Dendritic cell treated with granulocyte-macrophage colony-stimulating factor and Interleukin-4, amounts not matched to agents 40 ng/mL and 50 ng/mL, for 4 days (primary cell): ENCODE results near the gene ZNF236.

Experiments used
- H3K27ac Mint-ChIP-seq: one replicate; pipeline ENCODE4 v1.8.0; 2022; ENCODE audit warnings: mild to moderate bottlenecking, mixed read lengths
- H3K27me3 Mint-ChIP-seq: one replicate; pipeline ENCODE4 v1.8.0; 2022; ENCODE audit warnings: mild to moderate bottlenecking, mixed read lengths
- H3K36me3 Mint-ChIP-seq: one replicate; pipeline ENCODE4 v1.8.0; 2022; ENCODE audit warnings: low read depth, mixed read lengths
- H3K4me1 Mint-ChIP-seq: one replicate; pipeline ENCODE4 v1.8.0; 2022; ENCODE audit warnings: low read depth, mixed read lengths
- H3K4me3 Mint-ChIP-seq: one replicate; pipeline ENCODE4 v1.8.0; 2022; ENCODE audit warnings: mild to moderate bottlenecking, moderate library complexity, mixed read lengths
- H3K9me3 Mint-ChIP-seq: one replicate; pipeline ENCODE4 v1.8.0; 2022; ENCODE audit warnings: mixed read lengths
- intact Hi-C: fragments of 100-400 bp; cut with micrococcal nuclease; formaldehyde crosslinking; loops from one replicate; pipeline ENCODE4 v1.15.0; 2022

Gene ZNF236

DNA sequence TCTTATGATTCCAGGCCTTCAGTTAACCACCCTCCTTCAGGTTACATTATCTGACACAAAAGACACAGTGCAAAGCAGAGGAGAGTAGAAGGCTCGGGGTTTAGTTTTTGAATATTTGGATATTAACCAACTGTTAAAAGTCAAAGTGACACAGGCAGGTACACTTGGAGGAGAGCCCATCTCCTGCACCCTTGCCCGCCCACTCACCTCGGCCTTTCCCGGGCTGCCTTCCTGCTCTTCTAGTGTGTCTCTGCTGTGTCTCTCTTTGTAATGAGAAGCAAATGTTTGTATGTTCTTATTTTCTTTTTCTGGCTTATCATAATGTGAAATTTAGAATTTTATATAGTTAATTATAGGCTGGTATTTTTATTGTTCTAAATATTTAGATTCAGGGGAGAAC lies 35.1 kb downstream of the ZNF236 start:
- Mint-ChIP-seq H3K4me1 (no peaks in the 10 kb centered on the region), H3K27me3 (no peaks in the 10 kb centered on the region), H3K27ac (no peak overlapping the region), H3K9me3 (no peaks in the 10 kb centered on the region), H3K4me3 (no peak overlapping the region), H3K36me3 (peaks cover 64% of the 10 kb centered on the region)
- intact Hi-C loops, result loop anchor here (10.0 kb wide), 1 partner anchor 53 kb away; no protein-coding TSS in a partner anchor

- H3K27ac Mint-ChIP-seq, result no peak overlapping the region
- no peaks in the 10 kb centered on the region for H3K4me1 Mint-ChIP-seq
- H3K36me3 Mint-ChIP-seq, result peaks cover 74% of the 10 kb centered on the region
- intact Hi-C loops, result loop anchor here (10.0 kb wide), 1 partner anchor 55 kb away; no protein-coding TSS in a partner anchor
- H3K9me3 Mint-ChIP-seq, result no peaks in the 10 kb centered on the region
- no peaks in the 10 kb centered on the region for H3K27me3 Mint-ChIP-seq
- no peak overlapping the region for H3K4me3 Mint-ChIP-seq
Observed at GRCh38 chr18:76859474-76860339, 37.4 kb downstream of the ZNF236 start.

DNA sequence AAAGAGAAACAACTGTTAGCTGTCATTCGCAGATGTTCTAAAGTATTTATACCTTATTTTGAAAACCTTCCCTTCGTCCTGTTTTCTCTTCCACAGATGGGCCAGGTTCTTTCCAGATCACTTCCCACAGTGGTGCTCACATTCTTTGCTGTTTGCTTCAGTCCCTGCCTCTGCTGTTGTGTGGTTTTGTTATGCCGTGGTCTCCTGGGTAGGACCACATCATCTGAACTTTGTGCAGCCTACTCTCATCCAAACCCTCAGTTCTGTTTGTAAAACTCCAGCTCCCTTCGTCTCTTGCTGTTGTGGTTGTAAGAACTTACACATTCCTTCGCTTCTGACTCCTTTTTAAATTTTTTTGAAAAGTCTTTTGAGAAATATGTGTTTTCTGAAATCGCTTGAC lies 38.1 kb downstream of the ZNF236 start:
- Mint-ChIP-seq H3K27me3 (no peaks in the 10 kb centered on the region), H3K4me3 (no peak overlapping the region), H3K27ac (no peak overlapping the region), H3K9me3 (no peaks in the 10 kb centered on the region), H3K36me3 (peaks cover 81% of the 10 kb centered on the region), H3K4me1 (no peaks in the 10 kb centered on the region)
- intact Hi-C loops, result no loop called here

DNA sequence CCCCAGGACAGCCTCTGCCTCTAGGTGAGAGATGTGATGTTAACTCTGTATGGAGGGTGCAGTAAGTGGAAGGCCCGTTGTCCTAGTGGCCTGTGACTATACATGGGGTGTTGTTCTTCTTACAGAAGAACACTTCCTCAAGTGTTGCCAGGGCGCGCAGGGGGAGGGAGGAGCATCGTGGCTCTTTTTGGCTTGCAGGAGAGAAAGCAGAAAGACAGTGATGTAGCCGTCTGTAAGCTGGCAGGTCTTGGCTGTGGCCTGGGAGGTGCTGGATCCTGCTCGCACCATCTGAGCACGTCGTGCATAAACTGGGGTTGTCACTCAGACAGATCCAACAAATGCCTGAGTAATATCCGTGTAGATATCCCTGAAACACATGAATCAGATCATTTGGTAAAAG lies 44.3 kb downstream of the ZNF236 start:
- no peaks in the 10 kb centered on the region for H3K4me1 Mint-ChIP-seq
- H3K9me3 Mint-ChIP-seq, result no peaks in the 10 kb centered on the region

GRCh38 chr18:76873311-76873710 lies 51.0 kb downstream of the ZNF236 start:
- no peak overlapping the region for H3K4me3 Mint-ChIP-seq
- no peaks in the 10 kb centered on the region for H3K9me3 Mint-ChIP-seq
- H3K27me3 Mint-ChIP-seq, result no peaks in the 10 kb centered on the region
- intact Hi-C loops, result no loop called here
- H3K4me1 Mint-ChIP-seq, result no peaks in the 10 kb centered on the region
- no peak overlapping the region for H3K27ac Mint-ChIP-seq
- peaks cover 60% of the 10 kb centered on the region for H3K36me3 Mint-ChIP-seq

More for the DNA sequence above, 44.3 kb downstream of the ZNF236 start:
- H3K36me3 Mint-ChIP-seq, result peaks cover 74% of the 10 kb centered on the region
- intact Hi-C loops, result no loop called here
- no peak overlapping the region for H3K4me3 Mint-ChIP-seq
- no peak overlapping the region for H3K27ac Mint-ChIP-seq
- no peaks in the 10 kb centered on the region for H3K27me3 Mint-ChIP-seq

GRCh38 chr18:76873713-76874112 lies 51.4 kb downstream of the ZNF236 start:
- no peaks in the 10 kb centered on the region for H3K9me3 Mint-ChIP-seq
- H3K4me3 Mint-ChIP-seq, result no peak overlapping the region
- intact Hi-C loops, result no loop called here
- no peak overlapping the region for H3K27ac Mint-ChIP-seq
- no peaks in the 10 kb centered on the region for H3K4me1 Mint-ChIP-seq
- peaks cover 56% of the 10 kb centered on the region for H3K36me3 Mint-ChIP-seq
- no peaks in the 10 kb centered on the region for H3K27me3 Mint-ChIP-seq

DNA sequence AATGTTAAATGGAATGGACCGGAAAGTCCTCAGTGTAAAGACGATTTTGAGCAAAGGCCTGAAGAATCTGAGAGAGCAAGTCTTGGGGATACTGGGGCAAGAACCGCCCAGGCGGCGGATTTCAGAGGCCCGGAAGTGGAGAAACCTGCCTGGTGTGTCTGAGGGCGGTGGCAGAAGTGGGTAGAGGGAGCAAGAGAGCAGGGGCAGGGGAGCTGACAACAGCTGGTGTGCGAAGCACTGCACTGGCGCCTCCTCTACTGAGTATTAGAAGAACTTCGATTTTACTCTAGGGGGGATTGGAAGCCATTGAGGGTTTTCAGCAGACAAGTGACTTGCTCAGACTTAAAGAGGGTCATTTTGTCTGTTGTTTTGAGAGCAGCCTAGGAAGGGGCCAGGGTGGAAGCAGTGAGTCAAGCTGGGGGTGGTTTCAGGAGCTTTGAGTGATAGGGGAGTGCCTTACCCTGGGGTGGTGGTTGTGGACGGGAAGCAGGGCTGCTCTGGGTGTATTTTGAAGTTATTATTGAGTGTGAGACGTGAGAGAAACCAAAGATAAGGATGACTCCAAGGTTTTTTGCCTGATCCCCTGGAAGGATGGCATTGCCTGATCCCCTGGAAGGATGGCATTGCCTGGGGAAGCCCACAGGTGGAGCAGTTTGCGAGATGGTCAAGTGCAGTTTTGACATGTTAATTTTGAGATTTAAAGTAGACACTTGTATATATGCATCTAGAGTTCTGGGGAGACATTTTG lies 52.5 kb downstream of the ZNF236 start:
- Mint-ChIP-seq H3K36me3 (peaks cover 57% of the 10 kb centered on the region), H3K27me3 (no peaks in the 10 kb centered on the region), H3K9me3 (no peaks in the 10 kb centered on the region), H3K4me3 (no peak overlapping the region), H3K27ac (no peak overlapping the region), H3K4me1 (no peaks in the 10 kb centered on the region)
- intact Hi-C loops, result loop anchor here (5.0 kb wide), 1 partner anchor 777 kb away; no protein-coding TSS in a partner anchor

DNA sequence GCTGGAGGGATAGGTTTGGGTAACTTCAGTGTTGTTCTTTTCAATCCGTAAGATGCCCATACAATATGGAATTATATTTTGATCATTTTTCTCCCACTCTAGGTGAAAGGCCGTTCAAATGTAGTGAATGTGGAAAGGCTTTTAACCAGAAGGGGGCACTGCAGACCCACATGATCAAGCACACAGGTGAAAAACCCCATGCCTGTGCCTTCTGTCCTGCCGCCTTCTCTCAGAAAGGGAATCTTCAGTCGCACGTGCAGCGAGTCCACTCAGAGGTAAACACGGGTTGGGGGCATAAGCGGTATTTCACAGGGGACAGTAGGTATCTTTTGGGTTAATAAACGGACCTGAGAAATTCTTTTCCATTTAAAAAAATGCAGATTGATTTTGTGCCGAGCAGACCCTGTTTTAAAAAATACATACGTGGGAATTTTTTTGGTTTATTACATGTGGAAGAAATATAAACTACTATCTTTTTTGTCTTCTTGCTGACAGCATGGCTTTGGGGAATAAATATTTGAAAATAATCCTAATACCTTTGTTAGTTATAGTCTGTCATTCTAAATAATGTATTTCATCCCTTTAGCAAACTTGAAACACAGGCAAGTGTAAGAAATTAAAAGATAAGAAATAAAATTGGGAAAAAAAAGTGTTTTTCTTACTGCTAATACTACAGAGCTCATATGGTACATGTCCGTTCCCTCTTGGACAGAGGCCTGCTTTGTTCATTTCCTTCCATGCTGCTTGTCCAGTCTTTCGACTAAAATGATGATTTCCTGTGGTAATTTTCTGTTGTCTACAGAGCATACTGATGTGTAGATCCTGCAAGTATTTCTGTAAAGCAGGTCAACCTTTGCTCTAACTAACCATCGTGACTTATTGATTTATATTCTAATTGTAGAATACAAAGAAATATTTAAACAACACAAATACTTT lies 53.3 kb downstream of the ZNF236 start:
- Mint-ChIP-seq H3K27me3 (no peaks in the 10 kb centered on the region), H3K27ac (no peak overlapping the region), H3K36me3 (peaks cover 57% of the 10 kb centered on the region), H3K4me1 (no peaks in the 10 kb centered on the region), H3K9me3 (no peaks in the 10 kb centered on the region), H3K4me3 (no peak overlapping the region)
- intact Hi-C loops, result loop anchor here (5.0 kb wide), 1 partner anchor 777 kb away; no protein-coding TSS in a partner anchor

DNA sequence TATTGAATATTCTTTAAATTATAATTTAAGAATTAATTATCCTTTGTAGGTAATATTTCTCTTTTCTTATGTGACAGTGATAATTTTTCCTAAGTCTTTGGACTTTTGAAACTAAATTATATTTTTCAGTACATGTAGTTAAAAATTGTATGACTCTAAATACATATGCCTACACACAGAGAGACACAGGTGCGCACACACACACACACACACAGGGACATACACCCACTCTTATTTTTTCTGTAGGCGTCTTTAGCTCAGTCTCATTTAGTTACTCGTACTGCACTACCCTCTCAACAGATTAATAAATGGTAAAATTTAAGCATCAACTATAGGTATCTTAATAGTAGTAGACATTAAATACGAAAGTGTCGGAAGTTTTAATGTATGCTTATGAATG lies 56.1 kb downstream of the ZNF236 start:
- intact Hi-C loops, result loop anchor here (5.0 kb wide), 1 partner anchor 774 kb away; no protein-coding TSS in a partner anchor
- Mint-ChIP-seq H3K4me1 (no peaks in the 10 kb centered on the region), H3K27me3 (no peaks in the 10 kb centered on the region), H3K4me3 (no peak overlapping the region), H3K27ac (no peak overlapping the region), H3K36me3 (peaks cover 73% of the 10 kb centered on the region), H3K9me3 (no peaks in the 10 kb centered on the region)

DNA sequence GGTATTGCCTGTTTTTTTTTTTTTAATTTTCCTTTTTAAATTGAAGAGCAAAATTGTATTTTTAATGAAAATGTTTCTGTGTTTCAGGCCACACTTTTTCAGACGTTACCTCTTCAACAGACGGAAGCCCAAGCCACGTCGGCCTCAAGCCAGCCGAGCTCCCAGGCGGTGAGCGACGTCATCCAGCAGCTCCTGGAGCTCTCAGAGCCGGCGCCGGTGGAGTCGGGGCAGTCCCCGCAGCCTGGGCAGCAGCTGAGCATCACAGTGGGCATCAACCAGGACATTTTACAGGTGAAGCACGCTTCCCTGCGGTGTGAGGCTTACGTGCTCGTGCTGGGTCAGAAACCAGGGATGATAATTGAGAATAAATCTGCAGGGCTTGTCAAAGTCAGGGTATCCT lies 57.7 kb downstream of the ZNF236 start:
- intact Hi-C loops, result no loop called here
- Mint-ChIP-seq H3K4me1 (no peaks in the 10 kb centered on the region), H3K4me3 (no peak overlapping the region), H3K36me3 (peaks cover 71% of the 10 kb centered on the region), H3K27ac (no peak overlapping the region), H3K9me3 (no peaks in the 10 kb centered on the region), H3K27me3 (no peaks in the 10 kb centered on the region)

DNA sequence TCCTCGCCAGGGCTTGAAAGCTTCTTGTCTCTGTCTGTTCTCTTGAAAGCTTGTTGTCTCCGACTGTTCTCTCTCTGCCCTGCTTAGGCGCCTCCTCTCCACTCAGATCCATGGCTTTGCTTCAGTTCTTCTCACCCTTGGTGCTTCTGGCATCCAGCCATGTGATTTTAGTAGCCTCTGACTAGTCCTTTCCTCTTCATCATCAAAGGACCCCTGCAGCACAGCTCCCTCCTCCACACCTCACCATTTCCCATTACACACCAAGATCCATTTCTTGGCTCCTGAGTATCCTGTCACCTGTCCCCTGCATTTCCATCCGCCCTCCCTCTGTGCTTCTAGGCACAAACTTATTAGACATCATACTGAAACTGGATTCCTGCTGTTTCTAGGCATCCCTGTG lies 59.4 kb downstream of the ZNF236 start:
- H3K36me3 Mint-ChIP-seq, result peaks cover 70% of the 10 kb centered on the region
- H3K9me3 Mint-ChIP-seq, result no peaks in the 10 kb centered on the region
- no peaks in the 10 kb centered on the region for H3K27me3 Mint-ChIP-seq
- H3K27ac Mint-ChIP-seq, result no peak overlapping the region
- H3K4me3 Mint-ChIP-seq, result no peak overlapping the region
- no peaks in the 10 kb centered on the region for H3K4me1 Mint-ChIP-seq
- intact Hi-C loops, result no loop called here

GRCh38 chr18:76882146-76882545 lies 59.8 kb downstream of the ZNF236 start:
- H3K27ac Mint-ChIP-seq, result no peak overlapping the region
- intact Hi-C loops, result no loop called here
- no peaks in the 10 kb centered on the region for H3K4me1 Mint-ChIP-seq
- no peak overlapping the region for H3K4me3 Mint-ChIP-seq
- H3K27me3 Mint-ChIP-seq, result no peaks in the 10 kb centered on the region
- H3K9me3 Mint-ChIP-seq, result no peaks in the 10 kb centered on the region
- peaks cover 74% of the 10 kb centered on the region for H3K36me3 Mint-ChIP-seq

DNA sequence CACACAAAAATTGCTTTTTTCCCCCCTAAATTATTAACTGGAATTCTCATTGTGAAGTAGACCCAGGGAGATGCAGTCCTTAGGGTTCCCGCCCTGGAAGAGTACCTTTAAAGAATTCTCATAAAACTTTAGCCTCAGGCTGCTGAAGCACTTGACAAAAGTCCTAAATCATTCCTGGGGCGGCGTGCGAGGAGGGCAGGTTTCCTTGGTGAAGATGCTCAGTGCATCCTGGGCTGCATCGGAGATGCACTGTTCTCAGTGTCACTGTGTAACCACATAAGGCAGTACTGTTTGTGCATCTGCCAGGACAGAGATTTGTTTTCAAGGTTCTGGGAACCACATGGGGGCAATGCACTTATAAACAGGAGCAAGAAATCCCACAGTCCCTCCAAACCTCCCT lies 62.6 kb downstream of the ZNF236 start:
- Mint-ChIP-seq H3K27me3 (no peaks in the 10 kb centered on the region), H3K4me1 (no peaks in the 10 kb centered on the region), H3K9me3 (no peaks in the 10 kb centered on the region), H3K4me3 (no peak overlapping the region), H3K36me3 (peaks cover 94% of the 10 kb centered on the region), H3K27ac (no peak overlapping the region)
- intact Hi-C loops, result no loop called here
